Mesendoderm (in vitro differentiated cells): ENCODE results near the gene PGAP6.

ENCODE experiments used
- DNase-seq: peaks from one replicate; pipeline ENCODE4 v3.0.0; 2013
- H2AK5ac ChIP-seq: 2 replicates; pipeline ENCODE4 v1.6.1; 2013; ENCODE audit warnings: low read length, inconsistent platforms
- H2BK120ac ChIP-seq: 2 replicates; pipeline ENCODE4 v1.6.1; 2013; ENCODE audit warnings: low read depth, mild to moderate bottlenecking, low read length, moderate library complexity, mixed read lengths
- H2BK15ac ChIP-seq: replicated peaks from 2 replicates; pipeline ENCODE4 v1.6.1; 2013; ENCODE audit warnings: low read depth, mild to moderate bottlenecking, moderate library complexity
- H2BK5ac ChIP-seq: 2 replicates; pipeline ENCODE4 v1.6.1; 2013; ENCODE audit warnings: low read length, inconsistent platforms
- H3K18ac ChIP-seq: 2 replicates; pipeline ENCODE4 v1.6.1; 2013; ENCODE audit warnings: mild to moderate bottlenecking, low read length, mixed read lengths
- H3K23ac ChIP-seq: one replicate; pipeline ENCODE4 v1.6.1; 2013; ENCODE audit warnings: low read length
- H3K27ac ChIP-seq: 2 replicates; pipeline ENCODE4 v1.5.1; 2013; ENCODE audit warnings: low read depth, mild to moderate bottlenecking, inconsistent platforms, low read length, moderate library complexity
- H3K27me3 ChIP-seq: 2 replicates; pipeline ENCODE4 v1.6.1; 2013; ENCODE audit warnings: low read length, control low read depth, mild to moderate bottlenecking, inconsistent platforms; ENCODE audit not compliant: insufficient read depth, poor library complexity
- H3K36me3 ChIP-seq: 2 replicates; pipeline ENCODE4 v1.6.1; 2013; ENCODE audit warnings: low read length, inconsistent platforms; ENCODE audit not compliant: control insufficient read depth, insufficient read depth
- H3K4ac ChIP-seq: one replicate; pipeline ENCODE4 v1.6.1; 2013; ENCODE audit warnings: low read depth, mild to moderate bottlenecking, low read length, moderate library complexity
- H3K4me1 ChIP-seq: 2 replicates; pipeline ENCODE4 v1.6.1; 2013; ENCODE audit warnings: low read depth, low read length, inconsistent platforms; ENCODE audit not compliant: control insufficient read depth
- H3K4me2 ChIP-seq: 2 replicates; pipeline ENCODE4 v1.6.1; 2013; ENCODE audit warnings: low read length
- H3K4me3 ChIP-seq: 2 replicates; pipeline ENCODE4 v1.5.1; 2013; ENCODE audit warnings: mild to moderate bottlenecking, low read length
- H3K56ac ChIP-seq: one replicate; pipeline ENCODE4 v1.6.1; 2013; ENCODE audit warnings: low read length
- H3K79me1 ChIP-seq: 2 replicates; pipeline ENCODE4 v1.6.1; 2013; ENCODE audit warnings: low read length, inconsistent platforms
- H3K79me2 ChIP-seq: 2 replicates; pipeline ENCODE4 v1.6.1; 2013; ENCODE audit warnings: mild to moderate bottlenecking, low read length; ENCODE audit not compliant: control insufficient read depth, insufficient read depth
- H3K9ac ChIP-seq: 2 replicates; pipeline ENCODE4 v1.6.1; 2013; ENCODE audit warnings: low read length, inconsistent platforms
- H4K5ac ChIP-seq: one replicate; pipeline ENCODE4 v1.6.1; 2013; ENCODE audit warnings: low read length
- H4K8ac ChIP-seq: one replicate; pipeline ENCODE4 v1.6.1; 2013; ENCODE audit warnings: low read depth, mild to moderate bottlenecking, control low read depth, low read length, moderate library complexity
- WGBS: extraction: QIAGEN DNeasy Blood & Tissue Kit; methylation state at CpG from one replicate; pipeline ENCODE4 v1.1.7; 2013; ENCODE audit warnings: low lambda C conversion rate, missing lambda C conversion rate; ENCODE audit not compliant: insufficient coverage; ENCODE audit errors: extremely low coverage; 5-methylcytosine and 5-hydroxymethylcytosine counted together

PGAP6 gene

GRCh38 chr16:330741-331140, 51.0 kb downstream of the PGAP6 start:
- H3K36me3 ChIP-seq = no peaks in the 10 kb centered on the region
- H4K5ac ChIP-seq = no peak overlapping the region
- H4K8ac ChIP-seq = no peak overlapping the region
- no peak overlapping the region for H2BK5ac ChIP-seq
- peaks cover 26% of the 10 kb centered on the region for H3K79me1 ChIP-seq
- no peak overlapping the region for H3K4me2 ChIP-seq
- H2AK5ac ChIP-seq = no peak overlapping the region
- H3K56ac ChIP-seq = no peak overlapping the region
- no peak overlapping the region for H2BK120ac ChIP-seq
- no peak overlapping the region for H3K23ac ChIP-seq
- WGBS = no CpG with 5 or more reads among the region's 2 CpGs
- no peak overlapping the region for H3K18ac ChIP-seq
- no peak overlapping the region for H2BK15ac ChIP-seq
- peak; percentile 18 for DNase-seq
- H3K79me2 ChIP-seq = peaks cover 46% of the 10 kb centered on the region
- no peak overlapping the region for H3K4ac ChIP-seq
- H3K4me1 ChIP-seq = peaks cover 2% of the 10 kb centered on the region
- H3K9ac ChIP-seq = no peak overlapping the region
- H3K4me3 ChIP-seq = no peak overlapping the region
- H3K27me3 ChIP-seq = no peaks in the 10 kb centered on the region
- H3K27ac ChIP-seq = no peak overlapping the region

DNA sequence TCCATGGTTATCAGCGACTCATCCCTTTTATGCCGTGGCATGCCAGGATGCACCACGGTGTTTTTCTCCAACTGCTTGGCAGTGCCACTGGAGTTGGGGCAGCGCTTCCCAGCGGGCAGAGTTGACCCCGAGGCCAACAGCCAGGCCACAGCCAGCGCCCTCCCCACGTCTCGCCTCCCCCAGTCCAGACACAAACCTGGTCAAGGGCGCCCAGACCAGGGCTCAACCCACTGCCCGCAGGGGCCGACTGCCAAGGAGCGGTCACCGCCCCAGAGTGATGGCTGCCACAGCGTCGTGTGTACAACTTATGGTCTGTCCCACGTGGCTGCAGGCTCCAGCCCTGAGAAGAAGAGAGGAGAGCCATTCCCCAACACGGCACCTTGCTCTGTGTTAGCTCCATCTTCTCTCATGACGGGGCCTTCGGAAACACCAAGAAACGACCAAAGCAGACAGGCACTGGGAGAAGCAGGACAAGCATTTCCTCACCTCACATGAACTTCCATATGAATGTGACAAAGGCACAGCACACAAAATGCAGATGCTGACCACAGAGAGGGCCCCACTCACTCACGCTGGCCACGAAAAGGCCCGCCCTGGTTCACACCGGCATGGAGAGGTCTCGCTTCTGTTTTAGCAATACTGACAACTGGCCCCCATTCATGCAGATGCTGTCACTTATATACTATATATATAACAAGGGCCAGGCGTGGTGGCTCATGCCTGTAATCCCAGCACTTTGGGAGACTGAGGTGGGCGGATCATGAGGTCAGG, 56.2 kb downstream of the PGAP6 start:
- H3K27me3 ChIP-seq = no peaks in the 10 kb centered on the region
- H3K4me3 ChIP-seq = no peak overlapping the region
- no peak overlapping the region for H2BK120ac ChIP-seq
- no peak overlapping the region for H2AK5ac ChIP-seq
- WGBS = no CpG with 5 or more reads among the region's 28 CpGs
- H3K79me1 ChIP-seq = peaks cover 24% of the 10 kb centered on the region
- no peak overlapping the region for H3K9ac ChIP-seq
- H3K36me3 ChIP-seq = no peaks in the 10 kb centered on the region
- no peak overlapping the region for H4K5ac ChIP-seq
- H4K8ac ChIP-seq = no peak overlapping the region
- no peak overlapping the region for H3K18ac ChIP-seq
- no peak overlapping the region for H3K27ac ChIP-seq
- no peaks in the 10 kb centered on the region for H3K4me1 ChIP-seq
- no peak overlapping the region for H3K4ac ChIP-seq
- H3K23ac ChIP-seq = no peak overlapping the region
- H3K4me2 ChIP-seq = no peak overlapping the region
- no peak overlapping the region for H3K56ac ChIP-seq
- no peak overlapping the region for H2BK15ac ChIP-seq
- H2BK5ac ChIP-seq = no peak overlapping the region
- no peak for DNase-seq
- H3K79me2 ChIP-seq = peaks cover 46% of the 10 kb centered on the region

DNA sequence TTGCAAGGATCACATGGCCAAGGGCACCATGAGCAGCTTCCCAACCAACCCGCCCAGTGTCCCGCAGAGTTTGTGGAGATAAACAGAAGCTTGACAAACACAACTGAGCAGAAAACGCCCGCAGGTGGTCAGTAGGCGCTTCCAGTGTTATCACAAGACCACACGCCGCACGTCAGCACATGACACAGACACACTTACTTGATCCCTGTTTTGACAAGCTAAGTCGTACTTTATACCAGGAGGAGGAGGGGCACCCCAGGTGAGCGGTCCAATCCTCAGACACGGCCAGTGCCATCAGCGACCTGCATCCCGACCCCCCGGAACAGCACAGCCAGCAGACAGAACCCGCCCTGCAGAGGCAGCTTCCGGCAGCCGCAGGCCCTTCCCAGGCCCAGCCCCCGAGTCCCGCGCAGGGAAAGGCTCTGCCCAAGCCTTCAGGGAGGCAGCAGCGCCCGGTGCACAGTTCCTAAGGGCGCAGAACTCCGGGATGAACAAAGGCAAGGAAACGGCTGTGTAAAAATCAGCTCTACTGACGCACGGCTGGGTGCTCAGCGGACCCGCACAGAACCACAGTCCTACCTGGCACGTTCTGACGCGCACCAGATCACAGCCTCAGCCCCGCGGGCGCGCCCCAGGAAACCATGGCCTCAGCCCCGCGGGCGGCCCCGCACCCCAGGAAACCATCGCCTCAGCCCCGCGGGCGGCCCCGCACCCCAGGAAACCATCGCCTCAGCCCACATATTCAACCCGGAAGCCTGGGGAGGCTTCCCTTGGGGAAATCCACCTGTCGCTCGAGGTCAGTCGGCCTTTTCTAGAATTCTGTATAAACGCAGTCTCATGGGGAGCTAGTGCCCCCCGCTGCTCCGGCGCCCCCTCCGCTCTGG, 57.1 kb downstream of the PGAP6 start:
- H3K18ac ChIP-seq = no peak overlapping the region
- no peak overlapping the region for H4K5ac ChIP-seq
- DNase-seq = no peak
- no peak overlapping the region for H2BK120ac ChIP-seq
- no peak overlapping the region for H3K27ac ChIP-seq
- H3K23ac ChIP-seq = no peak overlapping the region
- no peak overlapping the region for H2BK15ac ChIP-seq
- no peaks in the 10 kb centered on the region for H3K36me3 ChIP-seq
- H3K27me3 ChIP-seq = no peaks in the 10 kb centered on the region
- H4K8ac ChIP-seq = no peak overlapping the region
- H3K4me2 ChIP-seq = no peak overlapping the region
- no peak overlapping the region for H2AK5ac ChIP-seq
- H3K4me1 ChIP-seq = no peaks in the 10 kb centered on the region
- no peak overlapping the region for H2BK5ac ChIP-seq
- peaks cover 50% of the 10 kb centered on the region for H3K79me2 ChIP-seq
- no peak overlapping the region for H3K4me3 ChIP-seq
- no CpG with 5 or more reads among the region's 55 CpGs for WGBS
- no peak overlapping the region for H3K4ac ChIP-seq
- peaks cover 27% of the 10 kb centered on the region for H3K79me1 ChIP-seq
- H3K9ac ChIP-seq = no peak overlapping the region
- no peak overlapping the region for H3K56ac ChIP-seq

GRCh38 chr16:324201-324450, 57.7 kb downstream of the PGAP6 start:
- H3K27me3 ChIP-seq = no peaks in the 10 kb centered on the region
- no peak for DNase-seq
- H3K4me3 ChIP-seq = no peak overlapping the region
- H3K79me1 ChIP-seq = peaks cover 27% of the 10 kb centered on the region
- H2BK5ac ChIP-seq = no peak overlapping the region
- no peak overlapping the region for H3K18ac ChIP-seq
- no peak overlapping the region for H2BK15ac ChIP-seq
- H3K4ac ChIP-seq = no peak overlapping the region
- no peak overlapping the region for H3K4me2 ChIP-seq
- H2BK120ac ChIP-seq = no peak overlapping the region
- H3K23ac ChIP-seq = no peak overlapping the region
- no peak overlapping the region for H3K56ac ChIP-seq
- H3K79me2 ChIP-seq = peaks cover 54% of the 10 kb centered on the region
- H3K9ac ChIP-seq = no peak overlapping the region
- H3K36me3 ChIP-seq = no peaks in the 10 kb centered on the region
- H3K4me1 ChIP-seq = no peaks in the 10 kb centered on the region
- no peak overlapping the region for H4K5ac ChIP-seq
- H2AK5ac ChIP-seq = no peak overlapping the region
- H4K8ac ChIP-seq = no peak overlapping the region
- H3K27ac ChIP-seq = no peak overlapping the region
- WGBS = no CpG with 5 or more reads among the region's 17 CpGs

- Histone ChIP-seq H3K79me1 (peaks cover 34% of the 10 kb centered on the region), H3K4me3 (no peak overlapping the region), H3K4me1 (no peaks in the 10 kb centered on the region), H3K36me3 (no peaks in the 10 kb centered on the region), H4K8ac (no peak overlapping the region), H3K56ac (no peak overlapping the region), H3K4me2 (no peak overlapping the region), H2AK5ac (no peak overlapping the region), H3K18ac (no peak overlapping the region), H3K23ac (no peak overlapping the region), H3K27ac (no peak overlapping the region), H4K5ac (no peak overlapping the region), H3K4ac (no peak overlapping the region), H2BK15ac (no peak overlapping the region), H3K27me3 (no peaks in the 10 kb centered on the region), H2BK120ac (no peak overlapping the region), H3K79me2 (peaks cover 59% of the 10 kb centered on the region), H3K9ac (no peak overlapping the region), H2BK5ac (no peak overlapping the region)
- no CpG with 5 or more reads among the region's 13 CpGs for WGBS
- no peak for DNase-seq
Observed at GRCh38 chr16:322476-323143, 59.2 kb downstream of the PGAP6 start.
